ENCODE measurements around the gene SOX18.

DNA sequence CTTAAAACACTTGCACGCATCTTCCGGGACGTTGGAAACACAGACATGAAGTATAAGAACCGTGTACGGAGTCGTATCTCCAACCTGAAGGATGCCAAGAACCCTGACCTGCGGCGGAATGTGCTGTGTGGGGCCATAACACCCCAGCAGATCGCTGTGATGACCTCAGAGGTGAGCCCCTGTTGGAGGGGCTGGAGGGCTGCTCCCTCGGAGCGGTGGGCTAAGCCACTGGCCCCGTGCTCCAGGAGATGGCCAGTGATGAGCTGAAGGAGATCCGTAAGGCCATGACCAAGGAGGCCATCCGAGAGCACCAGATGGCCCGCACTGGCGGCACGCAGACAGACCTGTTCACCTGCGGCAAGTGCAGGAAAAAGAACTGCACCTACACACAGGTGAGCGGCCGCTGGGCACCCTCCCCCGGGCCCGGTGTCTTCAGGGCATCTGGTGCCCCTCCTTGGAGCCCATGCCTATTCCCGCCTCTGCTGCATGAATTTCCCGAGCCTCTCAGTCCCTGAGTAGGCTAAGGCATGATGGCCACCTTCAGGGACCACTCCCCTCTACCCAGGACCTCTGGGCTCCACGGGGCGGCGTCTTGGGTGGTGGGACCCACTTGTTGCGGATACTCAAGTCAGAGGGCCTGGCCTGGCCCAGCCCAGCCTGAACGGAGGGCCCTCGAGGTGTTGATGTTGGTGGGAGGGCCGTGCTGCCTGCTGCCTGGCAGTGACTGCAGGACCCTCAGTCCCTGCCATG is 21.0 kb upstream of the SOX18 start:
- no peak for TF ChIP-seq CTCF (IDR thresholded peaks at IDR 0.05)
- no peak for TF ChIP-seq EZH2phosphoT487 (IDR thresholded peaks at IDR 0.05)
- no peak for TF ChIP-seq EZH2 (IDR thresholded peaks at IDR 0.05)
